CD4-positive, alpha-beta T cell treated with Interleukin-17A for 1 hour (primary cell): ENCODE measurements around the gene UGT1A8.
"Not testable (repeated sequence)": the region's sequence is repeated elsewhere in the genome, so short reads cannot be mapped to it uniquely, and the experiment has no call there.

Experiments used
- DNase-seq: peaks from one replicate; pipeline ENCODE4 v3.0.0-alpha.2; 2020

UGT1A8 gene

GRCh38 chr2:233617476-233617875 lies at the start of gene UGT1A8:
Gene UGT1A8 (plus strand): TSS chr2:233617633. CDS start chr2:233617708, 75 bp downstream.
- not testable (repeated sequence) for DNase-seq

GRCh38 chr2:233571001-233571400 lies 46.4 kb upstream of the UGT1A8 start:
- DNase-seq = no peak

GRCh38 chr2:233571462-233571861 lies 46.0 kb upstream of the UGT1A8 start:
- no peak for DNase-seq

- no peak for DNase-seq
Measured at GRCh38 chr2:233572468-233572867, 45.0 kb upstream of the UGT1A8 start.

GRCh38 chr2:233577341-233577740 lies 40.1 kb upstream of the UGT1A8 start:
- DNase-seq = not testable (repeated sequence)

- DNase-seq = not testable (repeated sequence)
Measured at GRCh38 chr2:233583217-233583965, 34.0 kb upstream of the UGT1A8 start.

GRCh38 chr2:233584210-233584609 lies 33.2 kb upstream of the UGT1A8 start:
- DNase-seq = no peak

GRCh38 chr2:233588400-233588799 lies 29.0 kb upstream of the UGT1A8 start:
- no peak for DNase-seq

- DNase-seq = not testable (repeated sequence)
Measured at GRCh38 chr2:233592706-233593105, 24.7 kb upstream of the UGT1A8 start.

- no peak for DNase-seq
Measured at GRCh38 chr2:233593201-233593600, 24.2 kb upstream of the UGT1A8 start.

GRCh38 chr2:233597522-233597921 lies 19.9 kb upstream of the UGT1A8 start:
- no peak for DNase-seq

- no peak for DNase-seq
Measured at GRCh38 chr2:233598952-233599351, 18.5 kb upstream of the UGT1A8 start.

- DNase-seq = no peak
Measured at GRCh38 chr2:233600386-233600785, 17.0 kb upstream of the UGT1A8 start.

GRCh38 chr2:233602076-233602475 lies 15.4 kb upstream of the UGT1A8 start:
- DNase-seq = no peak

- no peak for DNase-seq
Measured at GRCh38 chr2:233603520-233603919, 13.9 kb upstream of the UGT1A8 start.

GRCh38 chr2:233604826-233605225 lies 12.6 kb upstream of the UGT1A8 start:
- no peak for DNase-seq

GRCh38 chr2:233605680-233606079 lies 11.8 kb upstream of the UGT1A8 start:
- DNase-seq = no peak

GRCh38 chr2:233611284-233611683 lies 6.1 kb upstream of the UGT1A8 start:
- DNase-seq = no peak

GRCh38 chr2:233620204-233620603 lies 2.8 kb downstream of the UGT1A8 start:
- no peak for DNase-seq

GRCh38 chr2:233621863-233622262 lies 4.4 kb downstream of the UGT1A8 start:
- DNase-seq = not testable (repeated sequence)

- no peak for DNase-seq
Measured at GRCh38 chr2:233627331-233628025, 10.0 kb downstream of the UGT1A8 start.

- DNase-seq = not testable (repeated sequence)
Measured at GRCh38 chr2:233636306-233636705, 18.9 kb downstream of the UGT1A8 start, which contains the start of gene UGT1A10. Gene UGT1A10 (plus strand): TSS chr2:233636448. CDS start chr2:233636523, 75 bp downstream.

GRCh38 chr2:233638836-233639235 lies 21.4 kb downstream of the UGT1A8 start:
- DNase-seq = no peak

GRCh38 chr2:233639860-233640259 lies 22.4 kb downstream of the UGT1A8 start:
- DNase-seq = peak; percentile 1
